WTC11 (cell line): ENCODE data around the gene IDH3G.

Experiments
- CBFB ChIP-seq: sonication (generic); formaldehyde crosslinking; IDR thresholded peaks from 2 replicates; pipeline ENCODE4 v1.8.1; 2022; ENCODE audit warnings: mild to moderate bottlenecking, low read depth, missing genetic modification reagents
- CREB1 ChIP-seq: sonication (generic); formaldehyde crosslinking; IDR thresholded peaks from 2 replicates; pipeline ENCODE4 v1.8.0; 2023; ENCODE audit warnings: mild to moderate bottlenecking, missing genetic modification reagents
- CREM ChIP-seq: sonication (generic); formaldehyde crosslinking; IDR thresholded peaks from 2 replicates; pipeline ENCODE4 v1.8.1; 2022; ENCODE audit warnings: mild to moderate bottlenecking, missing genetic modification reagents, moderate library complexity
- CTCF ChIP-seq: fragments of 200-600 bp; IDR thresholded peaks from 2 replicates; pipeline ENCODE4 v1.8.0; 2022; ENCODE audit warnings: antibody characterized with exemption
- ESRRA ChIP-seq: sonication (generic); formaldehyde crosslinking; IDR thresholded peaks from 2 replicates; pipeline ENCODE4 v1.8.1; 2022; ENCODE audit warnings: mild to moderate bottlenecking, missing genetic modification reagents, borderline replicate concordance
- FOXJ3 ChIP-seq: sonication (generic); formaldehyde crosslinking; IDR thresholded peaks from 2 replicates; pipeline ENCODE4 v1.9.0; 2021; ENCODE audit warnings: missing genetic modification reagents, mild to moderate bottlenecking, borderline replicate concordance
- HMGXB4 ChIP-seq: sonication (generic); formaldehyde crosslinking; IDR thresholded peaks from 2 replicates; pipeline ENCODE4 v1.8.1; 2023; ENCODE audit warnings: mild to moderate bottlenecking, moderate library complexity, missing genetic modification reagents
- NR2C2 ChIP-seq: sonication (generic); formaldehyde crosslinking; IDR thresholded peaks from 2 replicates; pipeline ENCODE4 v1.8.0; 2022; ENCODE audit warnings: mild to moderate bottlenecking, missing genetic modification reagents
- ZNF121 ChIP-seq: sonication (generic); formaldehyde crosslinking; IDR thresholded peaks from 2 replicates; pipeline ENCODE4 v1.8.0; 2023; ENCODE audit warnings: missing genetic modification reagents
- TF ChIP-seq, protein P1 (sequence below): fragments of 250-450 bp; sonication (Bioruptor Pico); IDR thresholded peaks from 2 replicates; pipeline ENCODE4 v1.9.0; 2021; ENCODE audit warnings: mild to moderate bottlenecking
- TF ChIP-seq, protein P2 (sequence below): sonication (generic); formaldehyde crosslinking; IDR thresholded peaks from 2 replicates; pipeline ENCODE4 v1.8.0; 2022; ENCODE audit warnings: mild to moderate bottlenecking, missing genetic modification reagents
- TF ChIP-seq, protein P3 (sequence below): sonication (generic); formaldehyde crosslinking; IDR thresholded peaks from 2 replicates; pipeline ENCODE4 v1.8.1; 2022; ENCODE audit warnings: low read depth, mild to moderate bottlenecking, moderate library complexity, missing genetic modification reagents, borderline replicate concordance
- TF ChIP-seq, protein P4 (sequence below): sonication (generic); formaldehyde crosslinking; IDR thresholded peaks from 2 replicates; pipeline ENCODE4 v1.8.1; 2023; ENCODE audit warnings: mild to moderate bottlenecking, missing genetic modification reagents, moderate library complexity

GRCh38 chrX:153805436-153805835 lies 11.3 kb upstream of the IDH3G start:
- TF ChIP-seq ESRRA (CRISPR knock-in tag) (no peak), HMGXB4 (CRISPR knock-in tag) (no peak), CREB1 (CRISPR knock-in tag) (no peak), CBFB (CRISPR knock-in tag) (no peak), CTCF (no peak), CREM (CRISPR knock-in tag) (no peak), FOXJ3 (CRISPR knock-in tag) (no peak), ZNF121 (CRISPR knock-in tag) (no peak), NR2C2 (no peak)
- TF ChIP-seq, protein P1, sequence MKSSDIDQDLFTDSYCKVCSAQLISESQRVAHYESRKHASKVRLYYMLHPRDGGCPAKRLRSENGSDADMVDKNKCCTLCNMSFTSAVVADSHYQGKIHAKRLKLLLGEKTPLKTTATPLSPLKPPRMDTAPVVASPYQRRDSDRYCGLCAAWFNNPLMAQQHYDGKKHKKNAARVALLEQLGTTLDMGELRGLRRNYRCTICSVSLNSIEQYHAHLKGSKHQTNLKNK (CRISPR knock-in tag) = no peak
- TF ChIP-seq, protein P2, sequence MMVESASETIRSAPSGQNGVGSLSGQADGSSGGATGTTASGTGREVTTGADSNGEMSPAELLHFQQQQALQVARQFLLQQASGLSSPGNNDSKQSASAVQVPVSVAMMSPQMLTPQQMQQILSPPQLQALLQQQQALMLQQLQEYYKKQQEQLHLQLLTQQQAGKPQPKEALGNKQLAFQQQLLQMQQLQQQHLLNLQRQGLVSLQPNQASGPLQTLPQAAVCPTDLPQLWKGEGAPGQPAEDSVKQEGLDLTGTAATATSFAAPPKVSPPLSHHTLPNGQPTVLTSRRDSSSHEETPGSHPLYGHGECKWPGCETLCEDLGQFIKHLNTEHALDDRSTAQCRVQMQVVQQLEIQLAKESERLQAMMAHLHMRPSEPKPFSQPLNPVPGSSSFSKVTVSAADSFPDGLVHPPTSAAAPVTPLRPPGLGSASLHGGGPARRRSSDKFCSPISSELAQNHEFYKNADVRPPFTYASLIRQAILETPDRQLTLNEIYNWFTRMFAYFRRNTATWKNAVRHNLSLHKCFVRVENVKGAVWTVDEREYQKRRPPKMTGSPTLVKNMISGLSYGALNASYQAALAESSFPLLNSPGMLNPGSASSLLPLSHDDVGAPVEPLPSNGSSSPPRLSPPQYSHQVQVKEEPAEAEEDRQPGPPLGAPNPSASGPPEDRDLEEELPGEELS (CRISPR knock-in tag) = no peak
- TF ChIP-seq, protein P3, sequence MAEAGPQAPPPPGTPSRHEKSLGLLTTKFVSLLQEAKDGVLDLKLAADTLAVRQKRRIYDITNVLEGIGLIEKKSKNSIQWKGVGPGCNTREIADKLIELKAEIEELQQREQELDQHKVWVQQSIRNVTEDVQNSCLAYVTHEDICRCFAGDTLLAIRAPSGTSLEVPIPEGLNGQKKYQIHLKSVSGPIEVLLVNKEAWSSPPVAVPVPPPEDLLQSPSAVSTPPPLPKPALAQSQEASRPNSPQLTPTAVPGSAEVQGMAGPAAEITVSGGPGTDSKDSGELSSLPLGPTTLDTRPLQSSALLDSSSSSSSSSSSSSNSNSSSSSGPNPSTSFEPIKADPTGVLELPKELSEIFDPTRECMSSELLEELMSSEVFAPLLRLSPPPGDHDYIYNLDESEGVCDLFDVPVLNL (CRISPR knock-in tag) = no peak
- TF ChIP-seq, protein P4, sequence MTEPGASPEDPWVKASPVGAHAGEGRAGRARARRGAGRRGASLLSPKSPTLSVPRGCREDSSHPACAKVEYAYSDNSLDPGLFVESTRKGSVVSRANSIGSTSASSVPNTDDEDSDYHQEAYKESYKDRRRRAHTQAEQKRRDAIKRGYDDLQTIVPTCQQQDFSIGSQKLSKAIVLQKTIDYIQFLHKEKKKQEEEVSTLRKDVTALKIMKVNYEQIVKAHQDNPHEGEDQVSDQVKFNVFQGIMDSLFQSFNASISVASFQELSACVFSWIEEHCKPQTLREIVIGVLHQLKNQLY (CRISPR knock-in tag) = no peak
